K562 (cell line): Measurements from ENCODE around the gene RASSF3. TPM values are rescaled to one million over a fixed set of nuclear protein-coding genes. Genes with fewer than 3 reads are reported as not detected.

Experiments
- ATF4 ChIP-seq: fragments of 450-650 bp; formaldehyde crosslinking; IDR thresholded peaks from 2 replicates; pipeline ENCODE4 v1.4.0; 2022; ENCODE audit warnings: mild to moderate bottlenecking, moderate library complexity
- BMI1 ChIP-seq: fragments of 150-350 bp; IDR thresholded peaks from 2 replicates; pipeline ENCODE4 v1.6.1; 2014; ENCODE audit warnings: low read length
- CEBPG ChIP-seq, 3 experiments: fragments of 200-800 bp in 1 of 3; sonication (Bioruptor generic) in 1 of 3; sonication (generic) in 1 of 3; formaldehyde crosslinking in 1 of 3; IDR thresholded peaks in 2 of 3; conservative IDR thresholded peaks in 1 of 3; 2 replicates each; pipeline versions ENCODE4 v1.6.1 to v1.8.0; 2016 to 2022; ENCODE audit warnings: missing compliant biosample characterization in 2 of 3, missing genetic modification characterization in 2 of 3, mild to moderate bottlenecking in 1 of 3, missing genetic modification reagents in 1 of 3
- CUX1 ChIP-seq: fragments of 200-800 bp; sonication (Bioruptor generic); IDR thresholded peaks from 2 replicates; pipeline ENCODE4 v1.6.1; 2016; ENCODE audit warnings: missing genetic modification characterization, missing compliant biosample characterization
- ELF1 ChIP-seq: fragments of 200-800 bp; sonication (Bioruptor generic); IDR thresholded peaks from 2 replicates; pipeline ENCODE4 v1.6.1; 2016; ENCODE audit warnings: missing genetic modification characterization, missing compliant biosample characterization
- EZH2 ChIP-seq: IDR thresholded peaks from 2 replicates; pipeline ENCODE4 v1.6.1; 2012; ENCODE audit warnings: low read depth, mild to moderate bottlenecking, inconsistent platforms, low read length, borderline replicate concordance
- GATAD2A ChIP-seq: fragments of 450-650 bp; IDR thresholded peaks from 2 replicates; pipeline ENCODE4 v1.6.1; 2017
- MED1 ChIP-seq: sonication (generic); formaldehyde crosslinking; IDR thresholded peaks from 2 replicates; pipeline ENCODE4 v1.8.1; 2023; ENCODE audit warnings: missing genetic modification reagents, borderline replicate concordance
- MTF1 ChIP-seq: fragments of 250-450 bp; sonication (Bioruptor Pico); IDR thresholded peaks from 2 replicates; pipeline ENCODE4 v1.9.0; 2021; ENCODE audit warnings: moderate library complexity, mild to moderate bottlenecking, inconsistent platforms, borderline replicate concordance
- PHTF2 ChIP-seq: fragments of 250-450 bp; sonication (Bioruptor Pico); IDR thresholded peaks from 2 replicates; pipeline ENCODE4 v1.5.0; 2021; ENCODE audit warnings: mild to moderate bottlenecking
- RAD21 ChIP-seq, 2 experiments: fragments of 250-450 bp in 1 of 2; fragments of 450-650 bp in 1 of 2; sonication (Bioruptor Pico) in 1 of 2; formaldehyde crosslinking in 1 of 2; IDR thresholded peaks in 1 of 2; conservative IDR thresholded peaks in 1 of 2; 2 replicates each; pipeline versions ENCODE4 v1.4.0 to v1.8.0; 2020 to 2022; ENCODE audit warnings: mild to moderate bottlenecking in 2 of 2, moderate library complexity in 1 of 2
- TAF1 ChIP-seq: IDR thresholded peaks from 2 replicates; pipeline ENCODE4 v1.6.1; 2011; ENCODE audit warnings: mild to moderate bottlenecking, low read length, moderate library complexity; ENCODE audit not compliant: insufficient read depth, control insufficient read depth, severe bottlenecking; ENCODE audit errors: extremely low read depth
- THRAP3 ChIP-seq: fragments of 450-650 bp; IDR thresholded peaks from 2 replicates; pipeline ENCODE4 v1.6.1; 2016; ENCODE audit warnings: mild to moderate bottlenecking, inconsistent platforms, borderline replicate concordance
- WHSC1 ChIP-seq: IDR thresholded peaks from one replicate; pipeline ENCODE4 v1.6.1; 2012; ENCODE audit warnings: low read length, control low read depth, inconsistent platforms
- polyA plus RNA-seq, 8 experiments: library from polyadenylated mRNA; depleted of rRNA in 4 of 8; stranded (reverse) in 5 of 8; unstranded in 3 of 8; fragments of >200 nt; fragmentation: Nextera tagmentation in 2 of 8; fragmentation: Illumina TruSeq in 1 of 8; extraction: Ambion mirVana in 2 of 8; extraction: Trizol in 1 of 8; gene quantifications; 2 replicates each; pipeline versions ENCODE4 v1.2.1 to v1.2.3, GENCODE V29; 2011 to 2014; ENCODE audit warnings: inconsistent platforms in 1 of 8, missing spikeins in 1 of 8
- total RNA-seq, 7 experiments: library from RNA; depleted of rRNA in 6 of 7; stranded (reverse); fragments of >200 nt in 6 of 7; fragmentation: Illumina TruSeq in 2 of 7; extraction: Trizol in 2 of 7; gene quantifications; 2 replicates each; pipeline versions ENCODE4 v1.2.1 to v1.2.3, GENCODE V29; 2011 to 2021; ENCODE audit warnings: low replicate concordance in 1 of 7

Gene RASSF3
- total and polyA plus RNA-seq, 9 of the 15 experiments (the other 6 are each of a cell fraction or from before 2014, with no cell fraction given): 3.7 to 39.2 (median 20.2) TPM

GRCh38 chr12:64603183-64603841 is 7.0 kb upstream of the RASSF3 start (continued):
- no peak for TF ChIP-seq CUX1 (CRISPR knock-in tag)
- no peak for TF ChIP-seq EZH2
- TF ChIP-seq ATF4 (CRISPR knock-in tag): no peak
- no peak for TF ChIP-seq TAF1
- TF ChIP-seq MED1 (CRISPR knock-in tag): no peak
- TF ChIP-seq THRAP3: no peak
- no peak for TF ChIP-seq ELF1 (tag)
- TF ChIP-seq RAD21 (CRISPR knock-in tag; conservative IDR thresholded peaks at IDR 0.05 in 1 of 2, IDR thresholded peaks at IDR 0.05 in 1 of 2): no peak
- no peak for TF ChIP-seq PHTF2 (CRISPR knock-in tag)
- TF ChIP-seq MTF1 (CRISPR knock-in tag): no peak
- TF ChIP-seq BMI1: no peak
- no peak for TF ChIP-seq WHSC1
- TF ChIP-seq CEBPG (CRISPR knock-in tag; IDR thresholded peaks at IDR 0.05): no peak
- TF ChIP-seq CEBPG (tag; conservative IDR thresholded peaks at IDR 0.05 in 1 of 2, IDR thresholded peaks at IDR 0.05 in 1 of 2): peak; percentile 15 to 18; a peak in 1 of 4 replicates
- TF ChIP-seq GATAD2A: no peak
